ENCODE data around the gene GPR52. TPM values are rescaled to one million over a fixed set of nuclear protein-coding genes. Genes with fewer than 3 reads are reported as not detected.

The GPR52 gene
- total and polyA plus RNA-seq, 7 donors: 0.08 to 0.34 (median 0.18) TPM; not detected in 3

GRCh38 chr1:174466607-174467006 lies 18.8 kb downstream of the GPR52 start:
- no peaks in the 10 kb centered on the region for H3K9me3 ChIP-seq
- H3K4me1 ChIP-seq: no peaks in the 10 kb centered on the region
- intact Hi-C loops (cut with DNase I): no loop called here
- no peak overlapping the region for H3K4me3 ChIP-seq
- DNase-seq: no peak
- no peaks in the 10 kb centered on the region for H3K36me3 ChIP-seq (ENCODE audit: insufficient read depth in 1 of 2, low read depth in 1 of 2)
- no peaks in the 10 kb centered on the region for H3K27me3 ChIP-seq (ENCODE audit: insufficient read depth in 3 of 3, low read length in 2 of 3)
- WGBS, 3 donors: 95 to 98% (median 96%) methylated on average over 8 of the region's 8 CpGs
- ATAC-seq: no peak
- H3K27ac ChIP-seq: no peak overlapping the region
- TF ChIP-seq CTCF (IDR thresholded peaks at IDR 0.05): no peak

- Histone ChIP-seq H3K9me3 (no peaks in the 10 kb centered on the region), H3K4me3 (no peak overlapping the region), H3K27ac (no peak overlapping the region), H3K4me1 (no peaks in the 10 kb centered on the region), H3K27me3 (ENCODE audit: insufficient read depth in 3 of 3, low read length in 2 of 3) (no peaks in the 10 kb centered on the region), H3K36me3 (ENCODE audit: insufficient read depth in 1 of 2, low read depth in 1 of 2) (no peaks in the 10 kb centered on the region)
- intact Hi-C loops (cut with DNase I): no loop called here
- ATAC-seq (no peak), DNase-seq (no peak)
- TF ChIP-seq CTCF (IDR thresholded peaks at IDR 0.05): no peak
- WGBS, 3 donors: 63 to 81% (median 71%) methylated on average over 2 of the region's 2 CpGs
These were observed 21.3 kb downstream of the GPR52 start for GRCh38 chr1:174469052-174469451.

- Histone ChIP-seq H3K4me3 (no peak overlapping the region), H3K27ac (no peak overlapping the region), H3K27me3 (ENCODE audit: insufficient read depth in 3 of 3, low read length in 2 of 3) (no peaks in the 10 kb centered on the region), H3K36me3 (ENCODE audit: insufficient read depth in 1 of 2, low read depth in 1 of 2) (no peaks in the 10 kb centered on the region), H3K4me1 (no peaks in the 10 kb centered on the region), H3K9me3 (no peaks in the 10 kb centered on the region)
- no peak for TF ChIP-seq CTCF (IDR thresholded peaks at IDR 0.05)
- intact Hi-C loops (cut with DNase I): no loop called here
- ATAC-seq (no peak), DNase-seq (no peak)
- 2 to 16% (median 7%) methylated on average over 1 of the region's 1 CpG for WGBS, 3 donors
These were observed 21.9 kb downstream of the GPR52 start for GRCh38 chr1:174469687-174470086.

GRCh38 chr1:174479281-174479680 lies 31.5 kb downstream of the GPR52 start:
- no peak for TF ChIP-seq CTCF (IDR thresholded peaks at IDR 0.05)
- Histone ChIP-seq H3K27me3 (ENCODE audit: insufficient read depth in 3 of 3, low read length in 2 of 3) (no peaks in the 10 kb centered on the region), H3K27ac (no peak overlapping the region), H3K4me3 (no peak overlapping the region), H3K36me3 (ENCODE audit: insufficient read depth in 1 of 2, low read depth in 1 of 2) (no peaks in the 10 kb centered on the region), H3K4me1 (no peaks in the 10 kb centered on the region), H3K9me3 (no peaks in the 10 kb centered on the region)
- intact Hi-C loops (cut with DNase I): no loop called here
- ATAC-seq (no peak), DNase-seq (no peak)
- 97 to 100% (median 99%) methylated on average over 1 of the region's 1 CpG for WGBS, 3 donors

- DNase-seq (no peak), ATAC-seq (no peak)
- intact Hi-C loops (cut with DNase I): no loop called here
- no peak for TF ChIP-seq CTCF (IDR thresholded peaks at IDR 0.05)
- no peak overlapping the region for H3K27ac ChIP-seq
- no peak overlapping the region for H3K4me3 ChIP-seq
- H3K36me3 ChIP-seq (ENCODE audit: insufficient read depth in 1 of 2, low read depth in 1 of 2): no peaks in the 10 kb centered on the region
- H3K4me1 ChIP-seq: no peaks in the 10 kb centered on the region
- 61 to 83% (median 64%) methylated on average over 1 of the region's 1 CpG for WGBS, 3 donors
- H3K9me3 ChIP-seq: no peaks in the 10 kb centered on the region
- H3K27me3 ChIP-seq (ENCODE audit: insufficient read depth in 3 of 3, low read length in 2 of 3): no peaks in the 10 kb centered on the region
These were observed 32.6 kb downstream of the GPR52 start for GRCh38 chr1:174480324-174480723.

All from psoas muscle (tissue), 8 donors.